Kidney (tissue), 14 donors: ENCODE results near the gene PSMC5. TPM values are rescaled to one million over a fixed set of nuclear protein-coding genes. Genes with fewer than 3 reads are reported as not detected.

Experiments used
- DNase-seq, 5 donors: peaks; one replicate each; pipeline ENCODE4 v3.0.0-alpha.2; 2013 to 2020
- FAIRE-seq: peaks from 2 replicates; lab custom pipeline; 2012; peaks lifted over from hg19 to GRCh38; lab: Jason Lieb, UNC
- H3K27ac ChIP-seq, 2 donors: one replicate each; pipeline ENCODE4 v1.7.0; 2013; ENCODE audit warnings: low read depth in 2 of 2, low read length in 2 of 2, inconsistent platforms in 1 of 2
- H3K27me3 ChIP-seq: one replicate; pipeline ENCODE4 v1.7.1; 2013; ENCODE audit warnings: low read length, inconsistent platforms; ENCODE audit not compliant: control insufficient read depth, insufficient read depth
- H3K36me3 ChIP-seq, 3 donors: one replicate each; pipeline versions ENCODE4 v1.7.0 to v1.7.1; 2013; ENCODE audit warnings: low read length in 3 of 3, control low read depth in 1 of 3, inconsistent platforms in 1 of 3; ENCODE audit not compliant: insufficient read depth in 3 of 3, control insufficient read depth in 2 of 3
- H3K4me1 ChIP-seq, 3 donors: one replicate each; pipeline versions ENCODE4 v1.7.0 to v1.7.1; 2013; ENCODE audit warnings: low read length in 3 of 3, inconsistent platforms in 1 of 3, low read depth in 1 of 3; ENCODE audit not compliant: control insufficient read depth in 2 of 3, insufficient read depth in 2 of 3
- H3K4me3 ChIP-seq, 3 donors: one replicate each; pipeline versions ENCODE4 v1.7.0 to v1.8.1; 2013; ENCODE audit warnings: low read length in 3 of 3, control low read depth in 1 of 3, inconsistent platforms in 1 of 3
- H3K9ac ChIP-seq, 3 donors: one replicate each; pipeline versions ENCODE4 v1.7.0 to v1.7.1; 2013; ENCODE audit warnings: low read length in 3 of 3, control low read depth in 1 of 3, inconsistent platforms in 1 of 3
- H3K9me3 ChIP-seq, 3 donors: one replicate each; pipeline versions ENCODE4 v1.7.0 to v1.7.1; 2013; ENCODE audit warnings: low read length in 3 of 3, control low read depth in 1 of 3, inconsistent platforms in 1 of 3; ENCODE audit not compliant: control insufficient read depth in 2 of 3, insufficient read depth in 1 of 3
- CTCF ChIP-seq: IDR thresholded peaks from 3 replicates; pipeline ENCODE4 v1.5.1; 2012; ENCODE audit warnings: mild to moderate bottlenecking, moderate library complexity, borderline replicate concordance; ENCODE audit not compliant: insufficient read depth; ENCODE audit errors: extremely low read depth
- intact Hi-C: fragments of 100-400 bp; cut with DNase I; formaldehyde crosslinking; loops from one replicate; pipeline ENCODE4 v1.11.1; 2022
- polyA plus RNA-seq: library from polyadenylated mRNA; stranded (reverse); fragments of 350-450 nt; fragmentation: Illumina TruSeq; extraction: RNeasy Lipid Tissue Mini Kit (QIAGEN cat#74804); gene quantifications from one replicate; pipeline ENCODE4 v1.2.3, GENCODE V29; 2014; ENCODE audit warnings: low read depth, low replicate concordance; ENCODE audit not compliant: insufficient read depth
- total RNA-seq: library from RNA; stranded (reverse); fragmentation: NEBNext Ultra II Directional; extraction: Animal tissue kit (Norgen Biotek cat#: 25700); gene quantifications from one replicate; pipeline ENCODE4 v1.2.1, GENCODE V29; 2021
- donor health status: control.
- donor health status: control.
- donor health status: control.
- donor health status: control.
- donor health status: control.
- donor health status: DM: yes; HTN: yes; CAD: no.
- donor health status: Normal renal cell carcinoma (clear cell type).

PSMC5 gene
- total and polyA plus RNA-seq, 2 donors from 2014 or later: 145 to 247 TPM

DNA sequence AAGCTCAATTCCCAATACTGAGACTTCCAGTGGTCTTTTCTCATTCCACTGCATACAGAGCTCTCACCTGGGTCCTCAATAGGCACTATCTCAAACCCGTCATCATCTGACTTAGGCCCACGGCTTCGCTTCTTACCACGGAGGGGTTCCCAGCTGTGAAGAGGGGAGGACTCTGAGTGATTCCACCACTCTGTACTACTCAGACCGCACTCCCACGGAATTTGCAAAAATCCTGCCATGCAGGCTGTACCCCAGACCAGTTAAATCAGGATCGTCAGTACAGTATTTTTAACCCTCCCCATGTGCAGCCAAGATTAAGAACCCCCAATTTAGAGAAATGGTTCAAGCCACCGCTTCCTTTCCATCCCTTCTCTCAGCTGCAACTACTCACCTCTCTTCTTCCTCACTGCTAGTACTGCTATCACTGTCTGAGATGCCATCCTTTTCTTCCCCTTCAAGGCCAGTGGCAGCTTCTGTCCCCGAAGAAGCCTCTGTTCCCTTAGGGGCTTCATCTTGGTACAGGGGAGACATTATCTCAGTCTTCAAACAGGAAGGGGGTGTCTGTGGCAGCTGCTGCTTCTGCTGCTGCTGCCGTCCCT lies 6.2 kb upstream of the PSMC5 start:
- Histone ChIP-seq H3K9ac (no peak overlapping the region), H3K4me1 (peaks cover 0 to 17% (median 13%) of the 10 kb centered on the region in 3 donors), H3K9me3 (no peaks in the 10 kb centered on the region), H3K4me3 (no peak overlapping the region), H3K36me3 (peaks cover 33 to 88% (median 69%) of the 10 kb centered on the region in 3 donors), H3K27ac (no peak overlapping the region), H3K27me3 (no peaks in the 10 kb centered on the region)
- FAIRE-seq (no peak), DNase-seq (no peak)
- intact Hi-C loops: no loop called here
- no peak for TF ChIP-seq CTCF

GRCh38 chr17:63821804-63822203 lies 5.4 kb upstream of the PSMC5 start:
- Histone ChIP-seq H3K4me3 (no peak overlapping the region), H3K9me3 (no peaks in the 10 kb centered on the region), H3K36me3 (peaks cover 33 to 81% (median 62%) of the 10 kb centered on the region in 3 donors), H3K4me1 (peaks cover 0 to 18% (median 17%) of the 10 kb centered on the region in 3 donors), H3K27me3 (no peaks in the 10 kb centered on the region), H3K9ac (no peak overlapping the region), H3K27ac (no peak overlapping the region)
- no peak for TF ChIP-seq CTCF
- no peak for DNase-seq
- intact Hi-C loops: no loop called here
- no peak for FAIRE-seq

- peaks cover 0 to 18% (median 17%) of the 10 kb centered on the region in 3 donors for H3K4me1 ChIP-seq
- H3K4me3 ChIP-seq: no peak overlapping the region
- FAIRE-seq (no peak), DNase-seq (no peak)
- H3K9me3 ChIP-seq: no peaks in the 10 kb centered on the region
- no peak overlapping the region for H3K27ac ChIP-seq
- intact Hi-C loops: no loop called here
- H3K9ac ChIP-seq: no peak overlapping the region
- no peaks in the 10 kb centered on the region for H3K27me3 ChIP-seq
- TF ChIP-seq CTCF: no peak
- peaks cover 33 to 74% (median 57%) of the 10 kb centered on the region in 3 donors for H3K36me3 ChIP-seq
Observed at GRCh38 chr17:63822537-63822936, 4.7 kb upstream of the PSMC5 start.
